Iris pigment epithelial cell (primary cell): Measurements from ENCODE around the gene CHD6.

ENCODE experiments used
- DNase-seq: peaks from one replicate; pipeline ENCODE4 v3.0.0-alpha.2; 2011; ENCODE audit warnings: low read depth

The CHD6 gene

DNA sequence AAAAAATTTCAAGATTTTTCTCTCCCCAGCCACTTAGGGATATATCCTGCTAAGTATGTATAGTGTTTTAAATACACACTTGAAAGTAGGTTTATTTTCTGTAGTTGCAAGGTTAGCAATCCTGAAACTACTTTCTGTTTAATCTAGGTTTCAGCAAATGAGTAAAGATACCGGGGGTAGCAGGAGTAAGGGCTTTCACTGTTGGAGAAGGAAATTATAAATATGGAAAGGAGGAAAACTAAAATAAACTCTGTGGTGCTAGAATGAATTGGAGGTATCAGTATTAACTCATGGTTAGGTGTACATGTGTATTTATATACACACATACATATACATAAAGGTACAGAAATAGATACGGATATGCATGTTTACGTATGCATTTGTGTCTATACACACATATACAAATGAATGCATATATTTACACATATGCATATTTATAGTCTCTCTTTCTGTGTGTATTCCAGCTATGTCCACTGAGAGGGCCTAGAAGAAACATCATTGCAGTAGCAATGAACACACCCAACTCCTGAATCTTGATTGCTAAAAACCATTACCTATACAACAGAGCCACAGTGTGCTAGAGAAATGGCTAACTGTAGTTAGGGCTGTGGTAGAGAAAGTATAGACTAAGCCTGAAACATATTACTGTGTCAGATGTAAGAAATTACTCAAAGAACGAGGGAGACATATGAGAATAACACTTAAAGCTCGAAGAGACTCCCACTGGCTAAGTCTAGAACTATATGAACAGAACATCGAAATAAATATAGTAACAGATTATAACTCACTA is 155.6 kb downstream of the CHD6 start:
- no peak for DNase-seq

DNA sequence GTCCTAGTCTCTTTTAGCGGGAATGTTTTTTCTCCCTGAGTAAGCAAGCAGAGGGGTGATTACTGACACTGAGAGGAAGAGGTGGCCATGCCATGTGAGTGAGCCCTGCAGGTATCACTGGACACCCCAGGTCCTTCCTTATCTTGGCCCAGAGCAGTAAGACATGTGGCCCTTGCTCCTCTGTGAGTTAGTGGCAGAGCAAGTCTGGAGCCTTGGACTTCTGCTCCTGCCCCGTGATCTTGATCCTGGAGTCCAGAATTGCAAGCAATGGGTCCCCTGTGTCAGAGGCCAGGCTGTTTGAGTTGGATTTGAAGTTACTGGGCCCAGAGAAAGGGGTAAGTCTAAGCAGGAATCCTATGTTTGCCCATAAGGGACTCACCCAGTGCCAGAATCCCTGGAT is 159.4 kb downstream of the CHD6 start:
- DNase-seq: no peak

DNA sequence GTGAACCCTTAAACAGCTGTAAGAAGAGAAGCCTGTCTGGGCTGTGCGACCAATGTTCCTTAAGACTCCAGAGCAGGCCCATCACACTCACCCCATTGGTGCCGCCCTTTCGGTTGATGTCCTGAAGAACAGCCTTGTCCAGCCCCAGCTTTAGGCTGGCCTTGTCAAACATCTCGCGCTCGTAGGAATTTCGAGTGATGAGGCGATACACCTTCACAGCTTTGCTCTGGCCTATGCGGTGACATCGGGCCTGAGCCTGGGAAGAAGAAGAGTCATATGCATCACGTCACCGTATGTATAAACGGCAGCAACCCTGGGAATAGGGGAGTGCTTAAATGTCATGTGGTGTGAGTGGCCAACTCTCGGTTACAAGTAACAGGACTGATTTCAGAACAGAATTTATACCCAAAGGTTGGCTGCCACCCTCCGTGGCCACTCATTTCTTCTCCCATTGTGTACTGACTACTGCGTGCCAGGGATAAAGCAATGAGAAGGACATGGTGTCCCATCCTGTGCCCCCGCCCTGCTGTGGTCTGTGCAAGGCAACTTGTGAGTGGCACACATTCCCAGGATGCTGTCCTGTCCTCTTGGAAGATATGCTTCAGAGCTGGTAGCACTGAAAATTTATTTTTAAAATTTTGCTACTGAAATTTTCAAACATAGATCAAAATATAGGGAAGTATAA is 160.9 kb downstream of the CHD6 start:
- DNase-seq: no peak

DNA sequence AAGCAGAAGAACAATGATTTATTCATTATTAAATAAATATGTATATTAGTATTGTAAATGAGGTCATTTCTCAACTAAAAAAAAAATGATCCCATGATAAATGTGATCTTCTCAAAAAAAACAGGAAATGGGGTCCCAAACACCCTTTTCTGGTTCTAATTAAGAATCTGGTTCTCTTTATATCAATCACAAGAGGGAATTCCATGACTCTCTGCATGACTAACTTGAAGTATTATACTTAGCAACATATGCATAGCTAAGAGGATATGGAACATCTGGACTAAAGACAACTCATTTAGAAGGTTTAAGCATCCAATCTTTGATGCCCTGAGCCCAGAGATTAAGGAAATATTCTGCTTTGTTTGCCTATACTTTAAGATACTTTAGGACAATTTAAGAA is 161.8 kb downstream of the CHD6 start:
- DNase-seq: no peak

DNA sequence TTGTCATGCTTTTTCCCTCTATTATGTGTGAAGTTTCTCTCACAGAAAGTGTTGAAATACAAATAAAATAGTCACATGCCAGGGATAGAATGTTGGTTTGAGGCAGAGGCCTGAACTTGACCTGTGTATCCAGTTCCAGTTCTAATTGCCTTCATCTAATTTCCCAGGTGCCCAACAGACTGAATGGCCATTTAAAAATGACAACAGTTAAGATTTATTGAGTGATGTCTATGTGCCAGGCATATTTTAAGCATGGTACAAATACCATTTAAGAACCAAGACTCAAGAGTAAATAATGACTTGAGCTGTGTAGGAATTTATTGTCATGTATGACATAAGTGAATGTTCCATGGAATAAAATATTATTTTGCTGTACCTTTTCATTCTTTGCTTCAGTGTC is 163.9 kb downstream of the CHD6 start:
- no peak for DNase-seq

DNA sequence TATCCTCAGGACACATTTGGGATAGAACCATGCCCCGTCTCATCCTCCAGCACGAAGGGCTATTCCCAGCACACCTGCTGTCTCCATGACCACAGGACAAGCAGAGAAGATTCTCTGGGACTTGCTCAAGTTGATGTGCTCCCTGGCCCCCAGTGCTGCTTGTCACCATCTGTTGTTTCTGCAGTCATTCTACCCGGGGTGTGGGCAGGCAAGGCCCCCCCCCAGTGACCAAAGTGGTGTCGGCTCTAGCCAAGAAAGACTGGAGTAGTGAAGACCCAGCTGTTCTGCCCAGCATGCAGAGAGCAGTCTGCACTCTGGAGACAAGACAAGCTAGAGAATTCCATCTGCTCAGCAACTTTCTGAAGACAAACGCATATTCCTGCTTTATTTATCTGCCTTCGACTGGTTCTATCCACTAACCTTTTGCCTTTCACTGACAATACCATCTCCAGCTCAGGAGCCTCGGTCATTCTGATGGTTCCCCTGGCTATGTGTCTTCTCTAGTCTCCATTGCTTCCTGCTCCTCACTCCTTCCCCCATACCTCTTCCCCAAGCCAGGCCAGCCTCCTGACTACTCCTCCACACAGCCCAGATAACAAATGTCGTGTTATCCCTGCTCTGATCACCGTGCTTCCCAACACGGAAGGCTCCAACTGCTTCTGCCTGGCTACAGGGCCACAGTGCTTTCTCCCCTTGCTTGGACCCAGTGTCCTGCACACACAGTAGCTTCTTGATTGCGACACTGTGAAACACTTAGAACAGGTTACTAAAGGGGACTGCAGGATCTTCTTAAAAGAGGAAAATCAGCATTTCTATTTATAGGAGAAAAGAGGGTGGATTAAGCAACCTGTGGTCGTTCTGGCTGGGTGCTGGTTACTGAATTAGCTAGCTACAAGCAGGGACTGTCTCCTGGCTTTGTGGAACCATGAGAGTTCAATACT is 164.9 kb downstream of the CHD6 start:
- no peak for DNase-seq

DNA sequence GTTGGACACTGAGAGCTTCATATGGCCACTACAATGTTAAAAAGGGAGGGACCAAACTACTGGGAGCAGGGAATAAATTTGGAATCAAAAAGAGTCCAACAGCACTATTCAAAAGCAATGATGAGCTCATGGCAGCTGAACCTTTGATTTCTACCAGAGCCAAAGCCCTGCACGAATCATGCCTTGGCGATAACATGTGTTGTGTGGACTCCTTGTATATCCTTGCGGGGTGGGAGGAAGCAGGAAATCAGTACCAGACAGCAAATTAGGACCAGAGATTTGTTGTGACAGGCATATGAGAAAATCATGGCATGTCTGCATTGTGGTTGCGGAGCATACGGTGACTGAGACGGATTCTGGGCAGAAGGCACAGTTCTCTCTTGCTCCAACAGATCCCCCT is 166.0 kb downstream of the CHD6 start:
- no peak for DNase-seq

DNA sequence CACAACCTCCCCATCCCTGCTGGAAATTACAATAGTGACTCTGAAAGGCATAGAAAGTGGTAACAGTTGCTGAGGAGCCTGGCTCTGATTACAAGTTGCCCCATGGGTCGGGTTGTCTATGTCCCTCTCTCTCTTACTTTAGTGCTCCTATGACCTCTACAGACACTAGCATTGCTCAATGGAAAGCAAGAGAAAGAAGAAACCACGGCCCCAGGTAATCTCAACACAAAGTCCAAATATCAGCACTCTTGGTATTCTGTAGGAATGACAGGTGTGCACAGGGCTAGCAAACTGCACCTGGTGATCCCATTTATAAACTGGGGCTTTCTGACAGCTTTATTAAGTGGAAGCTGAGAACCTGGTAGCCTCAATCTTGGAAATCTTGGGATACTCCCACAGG is 171.2 kb downstream of the CHD6 start:
- DNase-seq: no peak

DNA sequence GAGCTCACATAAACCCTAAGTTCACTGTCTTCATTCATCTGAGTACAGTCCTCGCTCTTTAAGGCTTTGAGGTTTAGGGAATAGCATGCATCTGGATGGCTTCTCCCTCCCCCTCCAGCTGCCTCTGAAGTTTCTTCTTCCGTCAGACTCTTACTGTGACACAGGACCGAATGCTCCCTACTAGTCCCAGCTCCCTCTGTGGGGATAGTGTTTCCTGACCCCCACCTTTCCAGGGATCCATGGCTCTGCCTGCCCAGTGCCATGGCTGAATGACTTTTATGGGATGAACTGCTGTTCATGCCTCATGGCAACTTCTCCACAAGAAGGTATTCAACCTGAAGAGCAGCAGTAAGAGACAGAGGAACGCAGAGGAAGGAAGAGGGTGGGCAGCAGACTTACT is 171.7 kb downstream of the CHD6 start:
- no peak for DNase-seq

DNA sequence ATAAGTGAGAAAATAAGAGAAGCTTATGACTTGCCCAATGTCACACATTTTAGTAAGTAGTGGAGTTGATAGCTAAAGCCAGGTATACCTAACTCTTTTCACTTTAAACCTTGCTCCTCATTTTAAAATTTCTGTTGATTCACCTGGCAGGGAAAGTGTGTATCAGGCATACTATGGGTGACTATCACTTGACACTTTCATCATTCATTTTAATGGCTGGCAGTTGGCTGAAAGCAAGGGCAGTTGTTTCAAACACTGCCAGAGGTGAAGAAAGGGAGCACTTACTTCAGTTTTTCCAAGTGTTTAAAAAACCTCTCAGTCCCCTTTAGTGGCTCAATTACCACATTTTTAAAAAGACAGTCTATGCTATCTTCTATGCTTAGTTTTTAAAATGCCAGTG is 173.4 kb downstream of the CHD6 start:
- DNase-seq: no peak

DNA sequence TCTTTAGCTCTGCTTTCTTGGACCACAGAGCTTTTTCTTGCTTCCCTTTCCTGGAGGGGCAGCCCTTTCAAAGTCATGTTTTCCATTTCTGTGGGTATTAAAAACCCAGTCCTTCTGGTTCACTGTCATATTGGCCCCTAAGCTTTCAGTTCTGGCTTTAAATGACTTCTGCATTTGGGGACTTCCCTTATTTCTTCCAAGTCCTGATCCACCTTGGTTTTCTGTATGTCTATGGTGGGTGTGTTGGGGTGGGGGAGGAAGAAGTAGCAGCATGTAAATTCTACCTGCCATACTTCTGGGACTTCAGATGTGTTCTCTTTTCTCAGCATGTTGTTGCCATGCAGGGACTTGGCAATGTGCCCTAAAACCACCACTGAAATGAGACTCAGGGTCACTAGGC is 174.5 kb downstream of the CHD6 start:
- DNase-seq: no peak

DNA sequence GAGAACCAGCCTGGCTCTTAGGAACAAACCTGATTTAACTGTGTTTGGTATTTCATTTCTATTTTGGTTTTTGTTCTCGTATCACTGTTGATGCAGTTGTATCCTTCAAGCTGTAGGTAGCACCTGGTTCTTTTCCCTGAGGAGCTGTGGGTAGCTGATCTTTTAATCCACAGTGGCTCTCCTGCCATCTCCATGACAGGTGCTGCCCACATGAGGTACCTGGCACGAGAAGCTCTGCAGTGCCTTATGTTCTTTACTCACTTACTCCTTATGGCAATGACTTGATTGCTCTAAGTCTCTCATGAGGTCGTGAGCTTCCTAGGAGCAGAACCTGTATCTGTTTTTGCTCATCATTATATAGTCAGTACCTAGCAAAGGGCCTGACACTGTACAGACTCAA is 177.3 kb downstream of the CHD6 start:
- no peak for DNase-seq

DNA sequence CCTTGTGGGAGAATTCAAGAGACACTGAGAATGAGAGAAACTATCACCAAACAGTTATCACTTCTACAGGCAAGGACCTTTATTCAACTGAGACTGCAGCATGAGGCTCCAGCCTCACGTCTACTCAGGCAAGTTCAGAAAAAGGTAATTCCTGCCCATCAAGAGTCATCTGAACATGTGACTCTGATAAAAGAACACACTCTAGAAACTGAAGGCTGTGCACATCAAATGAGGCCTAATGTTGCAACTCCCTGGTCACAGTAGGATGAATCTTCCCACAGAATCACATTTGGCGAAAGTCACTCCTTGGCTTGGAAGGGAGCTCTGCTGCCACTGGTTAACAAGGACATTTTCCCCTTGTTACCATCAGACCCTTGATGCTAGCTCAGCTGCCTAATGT is 180.3 kb downstream of the CHD6 start:
- DNase-seq: peak; percentile 84

DNA sequence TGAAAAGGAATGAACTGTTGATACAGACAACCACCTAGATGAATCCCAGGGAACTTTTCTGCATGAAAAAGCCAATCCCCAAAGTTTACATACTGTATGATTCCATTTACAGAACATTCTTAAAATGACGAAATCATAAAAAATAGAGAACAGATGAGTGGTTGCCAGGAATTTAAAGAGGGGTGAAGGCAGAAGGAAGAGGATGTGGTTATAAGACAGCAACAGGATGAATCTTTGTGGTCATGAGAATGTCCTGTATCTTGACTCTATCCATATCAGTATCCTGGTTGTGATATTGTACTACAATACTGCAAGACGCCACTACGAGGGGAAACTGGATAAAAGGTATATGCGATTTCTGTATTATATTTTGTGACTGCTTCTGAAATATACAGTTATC is 181.5 kb downstream of the CHD6 start:
- DNase-seq: peak; percentile 96

DNA sequence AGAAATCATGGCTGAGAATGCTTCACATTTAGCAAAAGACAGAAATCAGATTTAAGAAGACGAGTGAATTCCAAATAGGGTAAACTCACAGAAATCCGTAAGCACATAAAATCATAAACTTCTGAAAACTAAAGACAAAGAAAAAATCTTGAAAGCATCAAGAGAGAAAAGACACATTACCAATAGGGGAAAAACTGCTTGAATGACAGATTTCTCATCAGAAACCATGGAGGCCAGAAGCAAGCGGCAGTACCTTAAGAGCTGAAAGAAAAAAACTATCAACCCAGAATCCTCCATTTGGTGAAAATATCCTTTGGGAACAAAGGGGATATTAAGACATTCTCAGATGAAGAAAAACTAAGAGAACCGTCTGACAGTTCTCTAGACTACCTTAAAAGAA is 185.0 kb downstream of the CHD6 start:
- DNase-seq: no peak

DNA sequence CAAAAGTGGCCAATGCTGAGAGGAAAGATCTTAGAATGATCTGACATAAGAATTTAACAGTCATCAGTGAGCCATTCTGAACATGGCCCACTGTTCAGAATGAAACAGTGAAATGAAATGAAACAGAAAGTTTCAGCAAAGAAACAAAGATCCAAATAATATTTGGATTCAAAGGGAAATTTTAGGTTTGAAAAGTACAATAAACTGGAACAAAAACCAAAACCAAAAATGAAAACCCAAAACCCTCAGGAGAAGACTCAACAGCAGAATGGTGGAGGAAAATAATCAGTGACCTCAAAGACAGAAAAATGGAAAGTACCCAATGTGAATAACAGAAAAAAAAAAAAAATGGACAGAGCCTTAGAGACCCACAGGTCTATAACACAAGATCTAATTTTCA is 185.4 kb downstream of the CHD6 start:
- DNase-seq: no peak

DNA sequence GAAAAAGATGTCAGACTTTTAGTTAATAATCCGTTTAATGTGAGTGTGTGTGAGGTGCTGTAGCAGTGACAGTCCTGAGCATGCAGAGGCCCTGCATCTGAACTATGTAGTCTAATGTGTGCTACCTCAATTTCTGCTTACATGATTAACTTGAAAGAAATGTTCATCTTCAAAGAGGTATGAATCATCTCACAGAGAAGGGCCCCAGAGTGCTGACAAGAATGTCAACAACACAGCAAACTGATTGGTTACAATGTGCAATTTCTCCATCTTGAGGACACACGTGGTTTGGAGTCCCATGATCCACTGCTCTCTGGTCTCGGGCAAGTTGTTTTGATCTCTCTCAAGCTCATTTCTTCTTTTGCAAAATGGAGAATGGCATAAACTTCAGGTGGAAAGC is 189.9 kb downstream of the CHD6 start:
- peak; percentile 98 for DNase-seq

DNA sequence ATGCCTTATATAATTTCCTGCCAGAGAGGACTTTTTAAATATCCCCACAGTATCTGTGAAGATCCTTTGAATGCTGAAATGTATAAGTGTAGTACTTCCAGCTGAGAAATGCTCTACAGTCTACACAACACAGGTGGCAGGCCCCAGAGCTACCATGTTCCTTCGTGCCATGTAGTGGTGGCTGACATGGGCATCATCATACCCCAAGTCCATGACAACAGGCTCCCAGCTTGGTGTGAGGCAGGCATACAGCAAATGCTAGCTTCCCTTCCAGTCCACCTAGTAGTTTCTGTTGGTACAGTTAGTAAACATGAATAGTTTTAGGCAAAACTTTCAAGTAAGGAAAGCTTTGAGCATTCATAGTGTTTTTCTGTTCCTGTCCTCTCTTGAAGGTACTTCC is 190.3 kb downstream of the CHD6 start:
- no peak for DNase-seq

DNA sequence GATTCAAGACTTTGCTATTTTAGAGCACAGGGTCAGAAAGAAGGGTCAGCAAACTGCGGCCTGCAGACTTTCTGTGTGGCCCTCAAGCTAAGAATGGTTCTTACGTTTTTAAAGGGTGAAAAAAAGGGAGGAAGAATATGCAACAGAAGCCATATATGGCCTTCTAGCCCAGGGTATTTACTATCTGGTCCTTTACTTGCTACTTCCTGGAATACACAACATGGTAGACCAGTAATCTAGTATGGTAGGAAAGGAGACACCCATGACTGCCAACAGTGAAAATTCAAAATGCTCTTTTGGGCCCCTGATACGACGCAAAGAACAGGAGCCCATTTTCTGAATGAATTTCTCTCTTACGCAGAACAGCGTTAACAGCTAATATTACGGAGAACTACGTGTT is 191.2 kb downstream of the CHD6 start:
- DNase-seq: no peak

DNA sequence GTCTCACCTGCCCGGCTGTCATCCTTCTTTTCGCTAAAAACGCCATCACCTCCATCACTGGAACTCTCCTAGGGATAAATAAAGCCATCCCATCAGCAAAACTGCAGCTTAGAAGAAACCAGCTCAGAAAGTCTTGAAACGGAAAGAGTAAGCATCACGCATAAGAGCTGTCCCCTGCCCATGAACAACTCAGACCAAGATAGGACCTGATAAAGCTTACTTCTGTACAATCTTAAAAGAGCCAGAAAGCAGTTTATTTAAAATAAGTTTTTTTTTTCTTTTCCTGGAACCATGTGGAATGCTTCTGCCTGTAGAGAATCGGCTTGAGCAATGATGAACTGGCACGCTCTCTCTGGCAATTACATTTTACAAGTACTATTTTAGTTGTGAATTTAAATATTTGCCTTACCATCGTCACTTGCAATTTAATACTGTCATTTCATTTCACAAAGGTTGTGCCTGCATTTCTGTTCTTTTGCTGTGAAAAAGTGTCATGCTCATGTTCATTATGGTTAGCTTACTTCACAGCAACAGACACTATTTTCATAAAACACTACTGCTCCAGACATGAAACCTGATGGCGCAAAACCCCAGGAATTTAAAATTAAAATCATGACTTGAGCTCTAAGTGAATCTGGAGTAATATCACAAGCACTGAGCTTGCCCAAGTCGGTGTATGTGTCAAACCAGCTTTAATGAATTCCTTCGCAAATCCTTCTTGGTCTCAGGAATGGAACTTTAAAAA is 191.9 kb downstream of the CHD6 start:
- DNase-seq: no peak

DNA sequence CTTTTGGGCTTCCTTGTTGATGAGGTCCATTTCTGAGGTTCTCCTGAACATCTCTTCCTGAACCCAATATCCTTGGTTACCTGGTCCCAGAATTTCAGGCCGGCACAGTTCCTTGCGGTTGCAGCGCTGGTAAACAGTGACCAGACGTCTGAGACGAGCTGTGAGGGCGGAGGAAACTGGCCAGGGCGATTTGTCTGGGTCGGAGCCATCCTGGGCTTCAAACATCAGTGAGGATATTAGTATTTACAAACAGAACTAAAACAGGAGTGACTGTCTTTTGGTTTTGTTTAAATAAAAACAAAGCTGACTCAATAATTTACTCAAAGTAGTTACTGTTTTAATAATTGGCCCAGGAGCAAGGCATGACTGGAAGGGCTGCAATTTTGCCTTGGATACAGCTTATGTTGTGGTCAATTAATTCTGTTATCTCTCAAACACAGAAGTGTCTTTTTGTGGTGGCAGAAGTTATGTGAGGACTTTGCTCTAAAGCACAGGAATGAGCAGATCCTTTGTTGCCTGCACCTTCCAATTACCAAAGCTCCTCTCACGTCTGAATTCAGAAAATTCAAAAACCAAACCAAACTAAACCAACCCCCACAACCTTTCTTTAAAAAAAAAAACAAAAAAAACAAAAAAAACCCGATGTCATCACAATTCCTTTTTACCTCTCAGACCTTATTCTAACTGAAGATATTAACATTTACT is 192.8 kb downstream of the CHD6 start:
- peak; percentile 34 for DNase-seq
